ENCODE results near the gene MLXIP. TPM values are rescaled to one million over a fixed set of nuclear protein-coding genes. Genes with fewer than 3 reads are reported as not detected.

Gene MLXIP
- total RNA-seq, 1 donor: 8.3 TPM

DNA sequence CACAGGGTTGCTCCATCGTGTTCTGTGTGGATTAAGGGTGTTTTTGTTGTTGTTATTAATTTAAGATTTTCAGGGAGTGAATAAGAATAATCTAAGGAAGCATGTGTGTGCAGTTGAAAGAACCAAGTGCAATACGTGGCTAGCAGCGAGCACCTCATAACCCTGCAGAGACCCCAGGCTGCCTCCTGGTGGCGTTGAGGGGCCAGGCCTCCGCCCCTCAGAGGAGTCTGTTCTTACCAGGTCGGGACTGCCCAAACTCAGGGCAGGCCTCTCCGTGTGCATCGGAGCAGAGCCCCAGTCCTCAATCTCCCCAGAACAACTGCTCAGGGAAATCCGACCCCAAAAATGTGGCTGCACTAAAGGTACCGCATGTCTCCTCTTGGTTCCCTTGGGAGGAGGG, 58.7 kb downstream of the MLXIP start:
- DNase-seq (ENCODE audit: low read depth): no peak
- H3K4me3 ChIP-seq (ENCODE audit: low read depth, low read length): no peak overlapping the region
- TF ChIP-seq, protein P1, sequence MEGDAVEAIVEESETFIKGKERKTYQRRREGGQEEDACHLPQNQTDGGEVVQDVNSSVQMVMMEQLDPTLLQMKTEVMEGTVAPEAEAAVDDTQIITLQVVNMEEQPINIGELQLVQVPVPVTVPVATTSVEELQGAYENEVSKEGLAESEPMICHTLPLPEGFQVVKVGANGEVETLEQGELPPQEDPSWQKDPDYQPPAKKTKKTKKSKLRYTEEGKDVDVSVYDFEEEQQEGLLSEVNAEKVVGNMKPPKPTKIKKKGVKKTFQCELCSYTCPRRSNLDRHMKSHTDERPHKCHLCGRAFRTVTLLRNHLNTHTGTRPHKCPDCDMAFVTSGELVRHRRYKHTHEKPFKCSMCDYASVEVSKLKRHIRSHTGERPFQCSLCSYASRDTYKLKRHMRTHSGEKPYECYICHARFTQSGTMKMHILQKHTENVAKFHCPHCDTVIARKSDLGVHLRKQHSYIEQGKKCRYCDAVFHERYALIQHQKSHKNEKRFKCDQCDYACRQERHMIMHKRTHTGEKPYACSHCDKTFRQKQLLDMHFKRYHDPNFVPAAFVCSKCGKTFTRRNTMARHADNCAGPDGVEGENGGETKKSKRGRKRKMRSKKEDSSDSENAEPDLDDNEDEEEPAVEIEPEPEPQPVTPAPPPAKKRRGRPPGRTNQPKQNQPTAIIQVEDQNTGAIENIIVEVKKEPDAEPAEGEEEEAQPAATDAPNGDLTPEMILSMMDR (IDR thresholded peaks at IDR 0.05; ENCODE audit: insufficient read depth, low read length): peak; percentile 19

DNA sequence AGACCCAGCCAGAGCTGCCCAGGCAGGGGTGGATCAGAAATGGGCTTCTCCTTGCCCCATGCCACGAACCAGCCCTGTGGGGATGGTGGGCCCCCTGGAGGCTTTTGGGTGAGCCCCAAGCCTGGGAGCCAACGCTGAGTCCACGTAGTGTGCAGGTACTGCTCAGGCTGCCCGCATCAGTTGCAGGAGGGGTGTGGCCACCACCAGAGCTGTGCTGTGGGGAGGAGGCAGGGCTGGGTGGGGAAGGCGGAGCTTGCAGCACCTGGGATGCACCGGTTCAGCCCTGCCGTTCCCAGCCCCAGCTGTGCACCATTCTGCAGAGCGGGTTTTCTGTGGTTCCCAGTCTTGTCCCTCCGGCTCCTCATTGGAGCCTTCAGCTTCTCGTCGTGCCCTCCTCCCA, 59.1 kb downstream of the MLXIP start:
- DNase-seq (ENCODE audit: low read depth): no peak
- TF ChIP-seq, protein P1 (IDR thresholded peaks at IDR 0.05; ENCODE audit: insufficient read depth, low read length): no peak
- H3K4me3 ChIP-seq (ENCODE audit: low read depth, low read length): no peak overlapping the region

DNA sequence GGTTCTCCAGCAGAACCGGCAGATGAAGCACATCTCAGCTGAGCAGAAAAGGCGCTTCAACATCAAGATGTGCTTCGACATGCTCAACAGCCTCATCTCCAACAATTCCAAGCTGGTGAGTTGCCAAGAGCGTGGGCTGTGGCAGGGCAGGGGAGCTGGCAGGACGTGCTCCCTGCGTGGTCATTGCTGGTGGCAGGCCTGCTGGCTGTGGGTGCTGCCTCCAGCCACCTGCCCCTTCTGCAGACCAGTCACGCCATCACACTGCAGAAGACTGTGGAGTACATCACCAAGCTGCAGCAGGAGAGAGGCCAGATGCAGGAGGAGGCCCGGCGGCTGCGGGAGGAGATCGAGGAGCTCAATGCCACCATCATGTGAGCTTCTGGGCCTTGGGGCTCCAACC, 59.6 kb downstream of the MLXIP start:
- no peak for DNase-seq (ENCODE audit: low read depth)
- TF ChIP-seq, protein P1 (IDR thresholded peaks at IDR 0.05; ENCODE audit: insufficient read depth, low read length): no peak
- no peak overlapping the region for H3K4me3 ChIP-seq (ENCODE audit: low read depth, low read length)

DNA sequence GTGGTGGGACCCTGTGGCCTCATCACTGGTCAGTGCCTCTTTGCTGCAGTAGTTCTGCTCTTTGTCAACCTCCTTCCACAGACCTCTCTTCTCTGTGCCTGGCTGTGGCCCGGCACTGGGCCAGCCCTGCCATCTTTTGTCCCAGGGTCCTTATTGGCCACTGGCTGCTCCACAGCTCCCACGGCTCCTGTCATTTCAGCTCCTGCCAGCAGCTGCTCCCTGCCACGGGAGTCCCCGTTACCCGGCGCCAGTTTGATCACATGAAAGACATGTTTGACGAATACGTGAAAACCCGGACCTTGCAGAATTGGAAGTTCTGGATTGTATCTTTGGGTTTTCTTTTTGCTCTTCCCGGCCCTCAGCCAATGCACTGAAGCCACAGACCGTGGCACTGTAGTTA, 60.1 kb downstream of the MLXIP start:
- DNase-seq (ENCODE audit: low read depth): no peak

DNA sequence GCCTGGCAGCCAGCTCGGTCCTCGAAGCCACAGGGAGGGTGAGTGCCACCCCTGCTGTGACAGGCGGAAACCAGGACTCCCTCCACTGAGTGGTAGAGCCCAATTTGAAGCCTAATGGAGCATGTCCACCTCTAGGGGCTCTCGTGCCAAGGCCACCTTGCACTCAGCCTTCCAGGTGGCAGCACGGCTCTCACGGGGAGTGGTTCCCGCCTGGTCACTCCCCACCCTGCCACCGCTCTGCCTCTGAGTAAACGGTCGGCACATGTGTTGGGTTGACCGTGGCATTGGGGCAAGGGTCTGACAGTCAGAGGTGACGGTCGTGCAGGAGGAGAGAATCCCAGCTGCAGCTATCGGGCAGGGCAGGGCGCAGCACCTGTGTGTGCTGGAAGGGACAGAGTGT, 60.7 kb downstream of the MLXIP start:
- no peak for DNase-seq (ENCODE audit: low read depth)
- H3K4me3 ChIP-seq (ENCODE audit: low read depth, low read length): no peak overlapping the region
- TF ChIP-seq, protein P1 (IDR thresholded peaks at IDR 0.05; ENCODE audit: insufficient read depth, low read length): no peak

More for the DNA sequence above, 60.1 kb downstream of the MLXIP start:
- TF ChIP-seq, protein P1 (IDR thresholded peaks at IDR 0.05; ENCODE audit: insufficient read depth, low read length): no peak
- no peak overlapping the region for H3K4me3 ChIP-seq (ENCODE audit: low read depth, low read length)

DNA sequence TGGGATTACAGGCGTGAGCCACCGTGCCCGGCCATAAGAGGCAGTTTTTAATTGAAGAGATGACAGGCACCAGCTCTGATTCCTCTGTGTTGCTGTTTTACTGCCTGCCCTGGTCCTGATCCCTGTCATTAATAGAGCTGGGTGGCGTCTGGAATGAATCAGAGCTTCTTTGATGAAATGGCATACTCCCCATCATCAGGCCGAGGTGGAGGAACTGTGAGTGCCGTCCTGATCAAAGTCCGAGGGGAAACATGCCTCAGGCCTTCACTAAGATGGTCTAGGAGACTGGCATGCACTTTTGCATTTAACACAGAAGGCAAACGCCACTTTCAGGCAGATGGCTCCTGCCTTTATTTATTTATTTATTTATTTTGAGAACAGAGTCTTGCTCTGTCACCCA, 61.4 kb downstream of the MLXIP start:
- DNase-seq (ENCODE audit: low read depth): no peak
- H3K4me3 ChIP-seq (ENCODE audit: low read depth, low read length): no peak overlapping the region
- TF ChIP-seq, protein P1 (IDR thresholded peaks at IDR 0.05; ENCODE audit: insufficient read depth, low read length): no peak
